B cell (primary cell): ENCODE measurements around the gene FBF1. TPM values are rescaled to one million over a fixed set of nuclear protein-coding genes. Genes with fewer than 3 reads are reported as not detected.

Source experiments
- ATAC-seq: fragments of 200-7000 bp; cut with Tn5 transposase; one replicate; pipeline ENCODE4 v1.10.0; 2021; ENCODE audit warnings: low read depth, mild to moderate bottlenecking, moderate number of reproducible peaks, moderate library complexity
- CTCF ChIA-PET: fragments of 350-600 bp; sonication (Branson Sonifier 250); formaldehyde crosslinking; loops from one replicate; lab custom pipeline; 2021; ENCODE audit warnings: antibody characterized with exemption, inconsistent platforms; lab: Charles Lee
- POLR2A ChIA-PET: fragments of 350-600 bp; sonication (Branson Sonifier 250); formaldehyde crosslinking; loops from one replicate; lab custom pipeline; 2021; ENCODE audit warnings: antibody characterized with exemption; lab: Charles Lee
- DNase-seq: peaks from one replicate; pipeline ENCODE4 v3.0.0; 2013
- H2AFZ ChIP-seq: 2 replicates; pipeline ENCODE4 v1.6.1; 2012; ENCODE audit warnings: mild to moderate bottlenecking, low read depth, low read length; ENCODE audit not compliant: insufficient read depth, poor library complexity, severe bottlenecking
- H3K27ac ChIP-seq, 2 donors: 1 replicate in 1 of 2; 2 replicates in 1 of 2; pipeline ENCODE4 v1.5.1; 2012 to 2013; ENCODE audit warnings: low read length in 2 of 2, mild to moderate bottlenecking in 2 of 2, moderate library complexity in 1 of 2
- H3K27me3 ChIP-seq, 4 experiments: fragments of 200-600 bp in 1 of 4; sonication (generic) in 1 of 4; replicated peaks in 1 of 4; 1 replicate in 2 of 4; 2 replicates in 2 of 4; pipeline versions ENCODE4 v1.6.1 to v1.7.0; 2013 to 2016; ENCODE audit warnings: low read length in 3 of 4, mild to moderate bottlenecking in 2 of 4, mixed read lengths in 1 of 4, moderate library complexity in 1 of 4; ENCODE audit not compliant: insufficient read depth in 4 of 4, control insufficient read depth in 3 of 4; ENCODE audit errors: control extremely low read depth in 1 of 4
- H3K36me3 ChIP-seq, 2 experiments: replicated peaks in 1 of 2; 1 replicate in 1 of 2; 2 replicates in 1 of 2; pipeline versions ENCODE4 v1.6.1 to v1.7.1; 2013; ENCODE audit warnings: low read length in 1 of 2; ENCODE audit not compliant: insufficient read depth in 2 of 2, control insufficient read depth in 1 of 2; ENCODE audit errors: control extremely low read depth in 1 of 2, extremely low read depth in 1 of 2
- H3K4me1 ChIP-seq, 2 donors: fragments of 200-600 bp in 1 of 2; sonication (generic) in 1 of 2; 1 replicate in 1 of 2; 2 replicates in 1 of 2; pipeline versions ENCODE4 v1.5.1 to v1.6.1; 2013 to 2017; ENCODE audit warnings: low read length in 2 of 2; ENCODE audit not compliant: control insufficient read depth in 2 of 2, insufficient read depth in 2 of 2
- H3K4me2 ChIP-seq: replicated peaks from 2 replicates; pipeline ENCODE3; 2012; ENCODE audit warnings: mild to moderate bottlenecking, low read depth, low read length; ENCODE audit not compliant: poor library complexity, severe bottlenecking
- H3K4me3 ChIP-seq, 5 experiments: fragments of 200-600 bp in 1 of 5; sonication (generic) in 1 of 5; 1 replicate in 3 of 5; 2 replicates in 2 of 5; pipeline versions ENCODE4 v1.5.1 to v1.7.0; 2011 to 2016; ENCODE audit warnings: low read length in 4 of 5, mild to moderate bottlenecking in 4 of 5, low read depth in 2 of 5, control low read depth in 1 of 5, moderate library complexity in 1 of 5; ENCODE audit not compliant: insufficient read depth in 1 of 5; ENCODE audit errors: control extremely low read depth in 1 of 5, extremely low read depth in 1 of 5
- H3K79me2 ChIP-seq: fragments of 200-600 bp; sonication (generic); one replicate; pipeline ENCODE4 v1.6.0; 2016; ENCODE audit warnings: low read length; ENCODE audit not compliant: control insufficient read depth, insufficient read depth
- H3K9ac ChIP-seq: fragments of 200-600 bp; sonication (generic); 2 replicates; pipeline ENCODE4 v1.6.1; 2017; ENCODE audit warnings: mild to moderate bottlenecking, low read length, moderate library complexity
- H3K9me3 ChIP-seq, 3 donors: one replicate each; pipeline versions ENCODE4 v1.6.1 to v1.7.1; 2013; ENCODE audit warnings: low read length in 2 of 3; ENCODE audit not compliant: control insufficient read depth in 2 of 3, insufficient read depth in 1 of 3; ENCODE audit errors: control extremely low read depth in 1 of 3
- H4K20me1 ChIP-seq: 2 replicates; pipeline ENCODE4 v1.6.0; 2012; ENCODE audit warnings: mild to moderate bottlenecking, low read length; ENCODE audit not compliant: insufficient read depth, control insufficient read depth, poor library complexity, severe bottlenecking
- H3K27ac Mint-ChIP-seq: one replicate; pipeline ENCODE4 v1.8.0; 2021; ENCODE audit warnings: mixed read lengths
- H3K27me3 Mint-ChIP-seq: one replicate; pipeline ENCODE4 v1.8.0; 2021; ENCODE audit warnings: mixed read lengths
- H3K4me1 Mint-ChIP-seq: one replicate; pipeline ENCODE4 v1.8.0; 2021; ENCODE audit warnings: mixed read lengths
- H3K4me3 Mint-ChIP-seq: one replicate; pipeline ENCODE4 v1.8.0; 2021; ENCODE audit warnings: mixed read lengths
- H3K9me3 Mint-ChIP-seq: one replicate; pipeline ENCODE4 v1.8.0; 2022; ENCODE audit warnings: mixed read lengths; ENCODE audit not compliant: insufficient read depth
- EZH2 ChIP-seq: IDR thresholded peaks from 2 replicates; pipeline ENCODE4 v1.6.1; 2012; ENCODE audit warnings: borderline replicate concordance, low read depth, mild to moderate bottlenecking, moderate library complexity, low read length; ENCODE audit not compliant: insufficient read depth, poor library complexity, severe bottlenecking
- WGBS: methylation state at CpG from one replicate; pipeline ENCODE4 v1.1.5; 2013; ENCODE audit warnings: missing lambda C conversion rate; ENCODE audit not compliant: insufficient coverage; 5-methylcytosine and 5-hydroxymethylcytosine counted together
- intact Hi-C: fragments of 100-400 bp; cut with micrococcal nuclease; formaldehyde crosslinking; loops from one replicate; pipeline ENCODE4 v1.10.0; 2022
- polyA plus RNA-seq: library from polyadenylated mRNA; depleted of rRNA; stranded (reverse); fragments of >200 nt; gene quantifications from 2 replicates; pipeline ENCODE4 v1.2.3, GENCODE V29; 2012
- total RNA-seq, 2 donors: library from RNA; stranded (reverse); fragments of 120-200 nt in 1 of 2; gene quantifications; 1 replicate in 1 of 2; 2 replicates in 1 of 2; pipeline versions ENCODE4 v1.2.3 to v1.2.4, GENCODE V29; 2013 to 2022
- TF ChIP-seq, protein P1 (sequence below): fragments of 200-600 bp; IDR thresholded peaks from one replicate; pipeline ENCODE4 v1.8.0; 2022; ENCODE audit warnings: antibody characterized with exemption, mild to moderate bottlenecking

The FBF1 gene
- total and polyA plus RNA-seq, 2 donors (not counting 1 experiment from before 2014, with no cell fraction given), result 21.6 to 31.5 TPM

DNA sequence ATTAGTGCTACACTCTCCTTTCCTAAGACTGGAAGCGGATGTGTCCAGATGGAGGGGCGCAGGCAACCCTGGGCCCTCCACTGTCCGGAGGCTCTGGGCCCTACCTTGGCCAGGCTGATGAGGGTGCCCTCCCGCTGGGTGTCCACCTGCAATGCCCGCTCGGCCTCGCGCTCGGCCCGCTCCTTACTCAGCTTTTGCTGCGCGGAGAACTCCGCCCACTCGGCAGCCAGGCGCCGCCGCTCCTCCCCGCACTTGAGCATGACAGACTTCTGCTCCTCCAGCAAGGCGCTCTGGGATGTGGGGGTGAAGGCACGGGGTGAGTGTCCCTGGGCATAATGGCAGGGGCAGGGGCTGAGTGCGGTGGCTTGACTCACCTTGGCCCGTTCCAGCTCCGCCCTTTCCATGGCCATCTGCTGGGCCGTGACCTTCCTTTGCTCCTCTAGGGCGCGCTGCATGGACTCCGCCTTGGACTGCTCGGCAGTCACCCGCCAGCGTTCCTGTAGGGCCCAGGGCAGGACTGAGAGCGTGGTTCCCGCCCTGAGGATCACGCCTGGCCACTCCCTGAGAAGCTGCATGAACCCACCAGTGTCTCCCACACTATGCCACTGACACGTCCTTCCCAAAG, 26.1 kb downstream of the FBF1 start:
- ATAC-seq, result no peak
- no peak overlapping the region for H3K4me2 ChIP-seq

DNA sequence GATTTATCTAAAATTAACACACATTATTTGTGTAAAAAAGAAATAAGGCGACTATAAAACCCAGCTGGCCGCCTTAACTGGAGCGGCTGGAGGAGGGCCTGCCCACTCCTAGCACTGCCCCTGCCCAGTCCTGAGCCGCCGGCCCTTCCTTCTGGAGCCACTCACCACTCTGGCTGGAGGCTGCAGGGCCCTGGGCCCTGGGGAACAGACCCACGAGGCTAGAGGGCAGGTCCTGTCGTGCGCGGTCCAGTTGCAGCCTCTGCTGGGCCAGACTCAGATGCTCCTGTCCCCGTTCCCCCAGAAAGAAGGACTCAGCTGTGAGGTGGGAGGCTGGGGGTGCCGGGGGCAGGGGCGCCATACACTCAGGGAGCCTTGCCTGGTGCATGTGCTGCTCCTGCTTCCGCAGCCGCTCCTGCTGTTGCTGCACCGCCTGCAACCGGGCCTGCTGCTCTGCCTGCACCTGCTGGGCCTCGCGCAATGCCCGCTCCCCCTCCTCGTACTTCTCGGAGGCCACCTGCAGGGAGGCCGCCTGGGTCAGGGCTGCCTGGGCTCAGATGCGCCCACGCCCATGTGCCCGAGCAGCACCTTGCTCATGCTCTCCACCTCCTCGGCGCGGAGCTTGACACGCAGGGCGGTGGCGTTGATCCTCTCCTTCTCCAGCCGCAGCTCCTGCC, 27.2 kb downstream of the FBF1 start:
- WGBS, result 97% methylated on average over 30 of the region's 32 CpGs
- H3K27me3 Mint-ChIP-seq, result no peaks in the 10 kb centered on the region
- H3K9ac ChIP-seq, result no peak overlapping the region
- no peak overlapping the region for H3K4me3 ChIP-seq
- H3K27me3 ChIP-seq, result no peaks in the 10 kb centered on the region
- H3K9me3 ChIP-seq, result no peaks in the 10 kb centered on the region
- H3K4me1 ChIP-seq, result no peaks in the 10 kb centered on the region
- no peaks in the 10 kb centered on the region for H3K9me3 Mint-ChIP-seq
- H4K20me1 ChIP-seq, result no peaks in the 10 kb centered on the region
- no peak overlapping the region for H3K4me3 Mint-ChIP-seq
- no peak overlapping the region for H3K27ac Mint-ChIP-seq
- H3K4me1 Mint-ChIP-seq, result no peaks in the 10 kb centered on the region
- intact Hi-C loops, result no loop called here
- H3K79me2 ChIP-seq, result no peaks in the 10 kb centered on the region
- TF ChIP-seq EZH2, result no peak
- TF ChIP-seq, protein P1, sequence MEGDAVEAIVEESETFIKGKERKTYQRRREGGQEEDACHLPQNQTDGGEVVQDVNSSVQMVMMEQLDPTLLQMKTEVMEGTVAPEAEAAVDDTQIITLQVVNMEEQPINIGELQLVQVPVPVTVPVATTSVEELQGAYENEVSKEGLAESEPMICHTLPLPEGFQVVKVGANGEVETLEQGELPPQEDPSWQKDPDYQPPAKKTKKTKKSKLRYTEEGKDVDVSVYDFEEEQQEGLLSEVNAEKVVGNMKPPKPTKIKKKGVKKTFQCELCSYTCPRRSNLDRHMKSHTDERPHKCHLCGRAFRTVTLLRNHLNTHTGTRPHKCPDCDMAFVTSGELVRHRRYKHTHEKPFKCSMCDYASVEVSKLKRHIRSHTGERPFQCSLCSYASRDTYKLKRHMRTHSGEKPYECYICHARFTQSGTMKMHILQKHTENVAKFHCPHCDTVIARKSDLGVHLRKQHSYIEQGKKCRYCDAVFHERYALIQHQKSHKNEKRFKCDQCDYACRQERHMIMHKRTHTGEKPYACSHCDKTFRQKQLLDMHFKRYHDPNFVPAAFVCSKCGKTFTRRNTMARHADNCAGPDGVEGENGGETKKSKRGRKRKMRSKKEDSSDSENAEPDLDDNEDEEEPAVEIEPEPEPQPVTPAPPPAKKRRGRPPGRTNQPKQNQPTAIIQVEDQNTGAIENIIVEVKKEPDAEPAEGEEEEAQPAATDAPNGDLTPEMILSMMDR, result no peak
- ATAC-seq (no peak), DNase-seq (no peak)
- no peak overlapping the region for H2AFZ ChIP-seq
- H3K27ac ChIP-seq, result no peak overlapping the region
- CTCF ChIA-PET, result interaction anchor here (0.6 kb wide), 1 partner anchor 151 kb away, joined by 4 read pairs; no protein-coding TSS in a partner anchor
- peaks cover 1 to 3% of the 10 kb centered on the region in 2 experiments for H3K36me3 ChIP-seq
- no peak overlapping the region for H3K4me2 ChIP-seq
- POLR2A ChIA-PET, result no interaction called here

More for the DNA sequence above, 26.1 kb downstream of the FBF1 start:
- Histone ChIP-seq H3K27ac (no peak overlapping the region), H3K4me1 (no peaks in the 10 kb centered on the region), H3K4me3 (no peak overlapping the region), H3K79me2 (no peaks in the 10 kb centered on the region), H2AFZ (no peak overlapping the region), H3K9me3 (no peaks in the 10 kb centered on the region), H3K9ac (no peak overlapping the region), H4K20me1 (no peaks in the 10 kb centered on the region), H3K36me3 (peaks cover 1 to 7% of the 10 kb centered on the region in 2 experiments), H3K27me3 (no peaks in the 10 kb centered on the region)
- CTCF ChIA-PET, result no interaction called here
- Mint-ChIP-seq H3K27me3 (no peaks in the 10 kb centered on the region), H3K27ac (no peak overlapping the region), H3K4me1 (no peaks in the 10 kb centered on the region), H3K4me3 (no peak overlapping the region), H3K9me3 (no peaks in the 10 kb centered on the region)
- WGBS, result 96% methylated on average over 28 of the region's 34 CpGs
- DNase-seq, result no peak
- TF ChIP-seq, protein P1, result no peak
- TF ChIP-seq EZH2, result no peak
- intact Hi-C loops, result no loop called here
- POLR2A ChIA-PET, result no interaction called here
